ENCODE data around the gene CHRNA10.
"Not testable (repeated sequence)": the region's sequence is repeated elsewhere in the genome, so short reads cannot be mapped to it uniquely, and the experiment has no call there.

Gene CHRNA10

DNA sequence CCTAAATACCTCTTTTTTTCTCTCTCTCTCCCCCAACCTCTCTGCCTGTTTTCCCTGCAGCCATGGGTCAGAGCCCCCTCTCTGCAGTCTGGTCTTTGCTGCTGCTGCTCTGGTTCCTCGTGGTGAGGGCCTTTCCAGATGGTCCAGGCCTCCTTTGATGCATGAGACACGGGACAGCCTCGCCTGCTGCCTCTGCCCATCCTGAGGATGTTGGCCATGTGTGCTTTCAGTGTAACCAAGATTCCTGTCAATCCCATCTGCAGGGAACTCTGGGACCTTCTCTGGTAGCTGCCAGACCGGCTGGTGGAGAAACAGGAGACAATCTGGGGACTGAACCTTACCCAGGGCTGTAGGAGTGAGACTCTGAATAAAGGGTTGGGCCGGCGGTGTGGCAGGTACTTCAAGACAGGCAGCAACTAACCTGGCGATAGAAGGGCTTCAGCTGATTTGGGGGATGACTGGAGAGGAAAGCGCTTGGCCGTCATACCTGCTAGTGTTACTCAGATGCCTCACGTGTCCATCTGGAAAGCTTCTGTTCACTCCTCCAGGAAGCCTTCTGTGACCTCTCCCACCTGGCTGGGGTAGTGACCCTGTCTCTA is 7.1 kb downstream of the CHRNA10 start:
- no peak for DNase-seq

DNA sequence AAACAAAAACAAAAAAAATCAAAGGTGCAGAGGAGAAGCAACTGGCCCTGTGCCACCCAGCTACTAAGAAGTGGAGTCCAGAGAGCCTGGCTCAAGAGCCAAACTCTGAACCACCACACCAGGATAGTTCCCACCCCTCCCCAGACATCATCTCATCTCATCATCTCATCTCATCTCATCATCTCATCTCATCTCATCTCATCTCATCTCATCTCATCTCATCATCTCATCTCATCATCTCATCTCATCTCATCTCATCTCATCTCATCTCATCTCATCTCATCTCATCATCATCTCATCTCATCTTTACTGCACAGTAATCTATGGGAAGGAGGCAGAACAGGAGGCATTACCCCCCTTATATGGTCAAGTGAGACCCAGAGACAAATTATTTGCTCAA is 8.3 kb downstream of the CHRNA10 start:
- no peak for DNase-seq

DNA sequence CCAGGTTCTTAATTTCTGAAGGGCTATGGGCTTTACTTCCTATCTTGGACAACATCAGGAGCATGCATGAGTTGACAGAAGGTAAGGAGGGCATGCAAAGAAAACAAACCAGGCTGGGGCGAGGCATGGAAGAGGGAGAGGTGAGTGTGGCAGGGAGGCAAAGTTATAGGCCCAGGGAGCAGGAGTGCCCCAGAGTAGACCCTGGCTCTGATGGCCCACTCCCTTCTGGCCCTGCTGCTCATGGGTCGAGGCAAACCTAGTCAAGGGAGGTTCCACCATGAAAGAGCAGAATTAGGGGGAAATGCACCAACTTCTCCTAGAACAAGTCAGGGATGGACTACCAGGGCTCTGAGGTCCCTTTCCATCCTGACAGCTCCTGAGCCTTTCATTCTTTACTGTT is 10.2 kb downstream of the CHRNA10 start:
- DNase-seq, result no peak

DNA sequence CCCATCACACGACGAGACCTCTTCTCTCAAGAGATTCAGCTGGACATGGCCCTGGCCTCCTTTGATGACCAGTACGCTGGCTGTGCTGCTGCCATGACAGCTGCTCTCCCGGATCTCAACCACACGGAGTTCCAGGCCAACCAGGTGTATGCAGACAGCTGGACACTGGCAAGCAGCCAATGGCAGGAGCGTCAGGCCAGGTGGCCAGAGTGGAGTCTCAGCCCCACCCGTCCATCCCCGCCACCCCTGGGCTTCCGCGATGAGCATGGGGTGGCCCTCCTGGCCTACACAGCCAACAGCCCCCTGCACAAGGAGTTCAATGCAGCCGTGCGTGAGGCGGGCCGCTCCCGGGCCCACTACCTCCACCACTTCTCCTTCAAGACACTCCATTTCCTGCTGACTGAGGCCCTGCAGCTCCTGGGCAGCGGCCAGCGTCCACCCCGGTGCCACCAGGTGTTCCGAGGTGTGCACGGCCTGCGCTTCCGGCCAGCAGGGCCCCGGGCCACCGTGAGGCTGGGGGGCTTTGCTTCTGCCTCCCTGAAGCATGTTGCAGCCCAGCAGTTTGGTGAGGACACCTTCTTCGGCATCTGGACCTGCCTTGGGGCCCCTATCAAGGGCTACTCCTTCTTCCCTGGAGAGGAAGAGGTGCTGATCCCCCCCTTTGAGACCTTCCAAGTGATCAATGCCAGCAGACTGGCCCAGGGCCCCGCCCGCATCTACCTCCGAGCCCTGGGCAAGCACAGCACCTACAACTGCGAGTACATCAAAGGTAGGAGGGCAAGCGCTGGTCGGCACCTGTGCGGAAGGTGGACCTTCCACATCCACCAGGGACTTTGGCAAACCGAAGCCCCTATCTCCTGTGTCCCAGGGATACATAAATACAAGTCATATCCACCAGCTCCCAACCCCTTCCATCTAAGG is 11.3 kb downstream of the CHRNA10 start:
- no peak for DNase-seq

DNA sequence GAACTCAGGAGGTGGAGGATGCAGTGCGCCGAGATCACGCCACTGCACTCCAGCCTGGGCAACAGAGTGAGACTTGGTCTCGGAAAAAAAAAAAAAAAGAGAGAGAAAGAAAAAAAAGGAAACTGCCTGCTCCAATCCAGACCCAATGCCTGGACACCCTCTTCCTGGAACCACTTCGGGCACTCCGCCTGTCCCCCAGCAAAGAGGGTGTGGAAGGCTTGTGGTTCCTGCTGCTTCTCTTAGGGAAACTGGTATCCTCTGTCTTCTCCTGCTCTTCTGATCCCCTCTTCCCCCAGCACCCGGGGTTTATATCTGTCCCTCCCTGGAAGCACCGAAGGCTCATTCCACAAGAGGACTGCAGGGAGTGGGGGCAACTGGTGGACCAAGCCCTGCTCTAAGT is 12.9 kb downstream of the CHRNA10 start:
- no peak for DNase-seq

DNA sequence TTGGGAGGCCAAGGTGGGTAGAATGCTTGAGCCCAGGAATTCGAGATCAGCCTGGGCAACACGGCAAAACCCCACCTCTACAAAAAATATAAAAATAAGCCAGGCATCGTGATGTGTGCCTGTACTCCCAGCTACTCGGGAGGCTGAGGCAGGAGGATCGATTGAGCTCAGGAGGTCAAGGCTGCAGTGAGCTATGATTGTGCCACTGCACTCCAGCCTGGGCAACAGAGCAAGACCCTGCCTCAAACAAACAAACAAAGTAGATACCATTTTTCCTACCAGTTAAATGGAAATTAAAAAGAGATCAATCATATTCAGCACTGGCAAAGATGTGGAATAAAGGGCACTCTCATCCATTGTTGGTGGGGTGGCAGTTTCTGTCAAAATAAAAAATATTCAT is 13.9 kb downstream of the CHRNA10 start:
- DNase-seq, result not testable (repeated sequence)

DNA sequence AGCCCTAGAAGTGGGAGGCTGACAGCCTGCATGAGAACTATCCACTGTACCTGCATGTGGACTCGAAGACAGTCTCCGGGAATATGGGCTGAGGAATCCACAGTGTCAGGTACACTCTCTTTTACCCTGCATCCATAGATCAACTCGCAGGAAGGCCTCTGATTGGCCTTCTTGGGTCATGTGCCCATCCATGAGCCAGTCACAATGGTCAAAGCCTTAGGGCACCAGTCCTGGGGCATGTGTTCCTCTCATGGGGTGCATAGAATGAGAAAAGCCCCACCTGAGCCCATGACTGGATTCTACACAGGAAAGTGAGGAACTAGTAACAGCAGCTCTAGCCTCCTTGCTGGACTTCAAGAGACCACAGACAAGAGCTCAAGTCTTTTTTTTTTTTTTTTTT is 15.6 kb downstream of the CHRNA10 start:
- no peak for DNase-seq

DNA sequence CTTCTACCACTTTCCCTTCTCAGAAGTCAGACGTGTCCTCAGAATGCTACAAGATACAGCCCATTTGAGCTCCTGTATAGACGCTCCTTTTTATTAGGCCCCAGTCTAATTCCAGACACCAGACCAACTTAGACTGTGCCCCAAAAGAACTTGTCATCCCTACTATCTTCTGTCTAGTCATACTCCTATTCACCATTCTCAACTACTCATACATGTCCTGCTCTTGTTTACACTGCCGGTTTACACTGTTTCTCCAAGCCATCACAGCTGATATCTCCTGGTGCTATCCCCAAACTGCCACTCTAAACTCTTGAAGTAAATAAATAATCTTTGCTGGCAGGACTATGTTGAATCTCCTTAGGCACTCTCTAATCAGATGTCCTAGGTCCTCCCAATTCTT is 18.7 kb downstream of the CHRNA10 start:
- not testable (repeated sequence) for DNase-seq

DNA sequence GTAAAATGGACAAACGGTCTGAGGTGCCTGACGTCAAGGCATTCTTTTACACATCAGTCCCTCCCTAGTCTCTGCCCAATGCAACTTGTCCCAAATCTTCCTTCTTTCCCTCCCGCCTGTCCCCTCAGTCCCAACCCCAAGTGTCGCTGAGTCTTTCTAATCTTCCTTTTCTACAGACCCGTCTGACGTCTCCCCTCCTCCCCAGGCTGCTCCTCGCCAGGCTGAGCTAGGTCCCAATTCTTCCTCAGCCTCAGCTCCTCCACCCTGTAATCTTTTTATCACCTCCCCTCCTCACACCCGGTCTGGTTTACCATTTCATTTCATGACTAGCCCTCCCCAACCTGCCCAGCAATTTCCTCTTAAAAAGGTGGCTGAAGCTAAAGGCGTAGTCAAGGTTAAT is 21.8 kb downstream of the CHRNA10 start:
- not testable (repeated sequence) for DNase-seq

DNA sequence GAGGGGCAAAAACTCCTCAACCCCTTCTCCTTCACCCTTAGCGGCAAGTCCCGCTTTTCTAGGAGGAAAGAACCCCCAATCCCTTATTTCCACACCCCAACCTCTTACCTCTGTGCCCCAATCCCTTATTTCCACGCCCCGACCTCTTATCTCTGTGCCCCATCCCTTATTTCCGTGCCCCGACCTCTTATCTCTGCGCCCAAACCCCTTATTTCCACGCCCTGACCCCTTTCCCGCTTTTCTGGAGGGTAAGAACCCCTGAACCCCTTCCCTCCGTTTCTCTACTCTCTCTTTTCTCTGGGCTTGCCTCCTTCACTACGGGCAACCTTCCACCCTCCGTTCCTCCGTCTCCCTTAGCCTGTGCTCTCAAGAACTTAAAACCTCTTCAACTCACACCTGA is 22.3 kb downstream of the CHRNA10 start:
- DNase-seq, result not testable (repeated sequence)

DNA sequence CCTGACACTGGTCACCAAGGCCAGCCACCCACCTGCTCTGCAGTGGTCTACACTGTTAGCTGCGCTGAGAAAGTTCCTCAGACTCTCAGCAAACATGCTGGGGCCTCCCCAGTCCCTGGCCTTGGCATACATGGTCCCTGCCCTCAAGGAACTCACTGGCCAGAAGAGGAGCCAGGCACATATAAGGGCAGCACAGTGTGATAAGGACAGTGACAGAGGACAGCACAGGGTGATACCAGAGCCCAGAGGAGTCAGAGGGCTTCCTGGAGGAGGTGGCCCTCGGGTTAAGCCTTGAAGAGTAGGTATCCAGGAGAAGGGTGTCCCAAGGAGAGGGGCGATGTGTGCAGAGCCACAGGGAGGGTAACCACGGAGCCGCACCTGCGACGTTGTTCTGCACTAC is 25.6 kb downstream of the CHRNA10 start:
- DNase-seq, result no peak

DNA sequence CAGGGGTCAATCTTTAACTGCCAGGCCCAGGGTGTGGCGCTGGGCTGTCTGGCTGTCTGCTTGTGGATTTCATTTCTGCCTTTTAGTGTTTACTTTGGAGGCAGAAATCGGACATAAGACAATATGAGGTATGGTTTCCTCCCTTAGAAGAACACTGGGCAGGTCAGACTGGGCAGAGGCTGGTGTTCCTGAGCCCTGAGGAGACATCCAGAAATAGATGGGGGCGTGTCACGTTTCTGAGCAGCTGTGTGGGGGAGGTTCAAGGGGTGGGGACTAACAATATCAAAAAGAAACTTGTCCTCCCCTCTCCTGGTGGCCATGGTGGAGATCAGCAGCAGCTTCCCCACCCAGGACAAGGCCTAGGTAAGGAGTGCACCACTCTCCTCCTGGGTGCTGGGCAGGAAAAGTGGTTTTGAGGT is 26.4 kb downstream of the CHRNA10 start, which contains the start of gene ART1:
Gene ART1, plus strand, starts transcription at position 312 of the 419 bp plus-strand sequence. CDS start 14,086 bp downstream, outside the sequence.
- DNase-seq, result peak in 1 of 2 experiments; percentile 22

DNA sequence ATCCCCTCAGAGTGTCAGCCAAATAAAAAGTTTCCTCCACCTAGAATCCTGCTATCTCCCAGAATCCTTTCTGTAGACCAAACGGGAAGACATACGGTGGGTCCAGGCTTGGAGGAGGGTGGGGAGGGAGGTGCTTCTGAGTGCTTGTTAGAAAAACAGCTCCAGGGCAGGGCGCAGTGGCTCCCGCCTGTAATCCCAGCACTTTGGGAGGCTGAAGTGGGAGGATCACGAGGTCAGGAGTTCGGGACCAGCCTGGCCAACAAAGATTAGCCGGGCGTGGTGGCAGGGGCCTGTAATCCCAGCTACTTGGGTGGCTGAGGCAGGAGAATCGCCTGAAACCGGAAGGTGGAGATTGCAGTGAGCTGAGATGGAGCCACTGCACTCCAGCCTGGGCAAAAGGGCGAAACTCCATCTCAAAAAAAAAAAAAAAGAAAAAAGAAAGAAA is 28.1 kb downstream of the CHRNA10 start:
- not testable (repeated sequence) for DNase-seq

DNA sequence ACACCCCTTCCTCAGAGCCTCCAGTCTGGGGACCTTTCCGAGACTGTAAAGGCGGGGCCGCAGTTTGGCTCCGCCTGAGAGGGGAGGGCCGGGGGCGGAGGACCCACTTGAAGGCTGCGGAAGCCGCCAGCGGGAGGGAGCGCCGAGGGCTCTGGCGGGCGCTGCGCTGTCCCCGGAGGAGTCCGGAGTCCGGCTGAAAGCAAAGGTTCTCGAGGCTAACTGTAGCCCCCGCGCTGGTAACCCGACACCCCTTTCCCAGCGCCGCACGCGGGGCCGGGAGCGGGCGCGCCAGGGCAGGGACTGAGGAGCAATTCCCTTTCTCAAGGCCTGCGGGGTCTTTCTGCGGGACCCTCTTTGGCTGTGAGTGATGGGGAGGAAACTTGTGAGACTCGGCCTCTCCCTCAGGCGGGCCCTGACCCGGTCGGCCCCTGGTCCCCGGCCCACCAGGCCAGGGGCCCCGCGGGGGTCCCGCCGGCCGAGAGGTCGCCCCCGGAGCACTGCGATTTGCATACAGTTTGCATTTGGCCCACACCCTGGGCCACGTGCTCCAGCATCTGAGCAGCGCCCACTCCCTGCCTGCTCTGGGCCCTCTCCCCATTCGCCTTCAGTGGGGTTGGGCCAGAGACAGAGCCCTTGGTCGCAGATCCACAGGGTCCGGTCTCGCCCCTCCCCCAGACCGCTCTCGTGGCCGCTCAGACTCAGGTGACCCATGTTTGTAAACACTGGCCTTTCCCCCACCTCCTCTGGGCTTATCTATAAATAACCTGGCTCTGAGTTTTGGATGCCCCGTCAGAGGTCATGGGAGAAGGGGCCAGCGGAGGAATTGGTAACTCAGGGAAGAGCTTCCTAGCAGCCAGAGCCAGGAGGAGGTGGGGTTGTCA is 28.9 kb downstream of the CHRNA10 start:
- peak; percentile 39 to 46 for DNase-seq

DNA sequence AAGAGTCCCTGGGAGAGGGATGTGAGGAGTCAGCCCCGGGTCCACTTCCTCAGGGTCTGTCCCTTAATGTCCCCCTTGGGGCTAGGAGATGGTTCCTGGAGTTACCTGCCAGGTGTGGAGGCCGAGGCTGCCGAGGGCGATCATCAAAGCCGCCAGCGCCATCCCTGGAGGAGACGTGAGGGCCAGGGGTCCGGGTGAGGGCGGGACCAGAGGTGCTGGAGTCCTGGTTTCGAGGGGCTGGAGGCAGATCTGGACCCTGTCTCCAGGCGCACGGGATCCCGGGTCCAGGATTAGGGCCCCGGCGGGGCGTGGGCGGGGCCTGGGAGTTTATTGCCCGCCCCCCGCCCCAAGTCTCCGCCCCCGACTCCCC is 29.5 kb downstream of the CHRNA10 start, which contains the start of gene ART5:
Gene ART5, minus strand, starts transcription at position 292 of the 370 bp plus-strand sequence. Its CDS starts 130 bp downstream, at position 162.
- DNase-seq, result no peak

DNA sequence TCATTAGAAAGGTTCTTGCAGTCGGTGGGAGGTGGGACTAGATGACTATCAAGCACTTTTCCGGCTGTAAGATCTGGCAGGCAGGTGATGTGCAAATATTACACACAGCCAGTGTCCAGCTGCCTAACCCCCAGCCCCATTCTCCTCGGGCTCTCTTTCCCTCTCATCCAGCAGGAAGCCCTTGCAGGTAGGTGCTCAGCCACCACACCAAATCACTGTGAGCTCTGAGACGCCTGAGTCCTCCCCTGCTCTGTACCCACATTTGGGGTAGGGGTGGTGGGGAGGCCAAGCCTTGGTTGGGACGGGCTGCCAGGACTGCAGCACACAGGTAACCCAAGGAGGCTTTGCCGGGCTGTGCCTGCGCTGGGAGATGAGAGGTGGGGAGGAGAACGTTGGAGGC is 30.0 kb downstream of the CHRNA10 start:
- DNase-seq, result no peak

DNA sequence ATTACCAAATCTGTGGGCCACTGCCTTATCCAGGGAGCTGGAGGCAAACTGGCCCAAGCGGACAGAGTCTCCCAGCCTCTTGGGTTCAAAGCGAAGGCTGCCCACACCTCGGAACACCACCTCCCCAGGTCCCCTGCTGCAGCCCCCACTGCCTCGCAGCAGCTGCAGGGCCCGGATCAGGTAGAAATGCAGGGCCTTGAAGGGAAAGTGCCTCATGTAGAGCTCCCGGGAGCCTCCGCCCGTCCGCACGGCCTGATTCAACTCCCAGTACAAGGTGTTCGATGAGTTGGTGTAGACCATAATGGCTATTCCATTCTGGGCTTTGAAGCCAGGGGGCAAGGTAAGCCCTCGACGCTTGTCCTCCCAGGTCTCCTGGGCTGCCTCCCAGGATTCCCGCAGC is 31.3 kb downstream of the CHRNA10 start:
- no peak for DNase-seq

DNA sequence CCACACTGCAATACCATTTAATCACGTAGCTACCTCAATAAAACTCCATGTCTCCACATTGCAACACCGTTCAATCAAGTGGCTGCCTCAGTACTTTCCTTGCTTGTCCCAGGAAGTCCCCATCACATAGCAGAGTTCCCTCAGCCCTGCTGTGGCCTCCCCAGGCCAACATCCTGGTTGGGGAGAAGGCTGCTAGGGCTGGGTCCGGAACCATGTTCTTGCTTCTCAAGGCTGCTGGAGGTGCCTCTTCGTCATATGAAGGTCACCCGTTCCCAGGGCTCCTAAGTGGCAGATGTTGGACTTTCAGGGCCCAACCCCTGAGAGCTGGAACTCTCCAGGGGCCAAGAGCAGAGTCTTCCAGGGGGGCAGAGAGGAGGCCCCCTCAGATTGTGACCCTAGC is 32.7 kb downstream of the CHRNA10 start:
- DNase-seq, result no peak

DNA sequence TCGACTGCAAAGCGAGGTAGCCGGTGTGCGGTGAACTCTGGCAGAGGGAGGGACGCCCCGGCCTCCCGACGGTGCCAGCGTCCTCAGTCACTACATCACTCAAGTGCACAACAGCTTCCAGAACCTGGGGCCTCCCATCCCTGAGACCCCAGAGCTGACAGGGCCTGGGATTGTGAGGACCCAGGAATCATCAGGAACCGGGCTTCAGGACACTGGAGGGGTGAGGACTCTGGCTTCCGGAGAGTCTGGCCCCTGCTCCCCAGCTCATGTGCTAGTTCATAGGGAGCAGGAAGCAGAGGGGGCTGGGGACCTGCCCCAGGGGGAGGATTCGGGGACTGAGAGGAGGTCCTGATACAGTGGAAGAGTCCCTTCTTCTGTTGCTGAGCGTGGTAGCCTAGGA is 34.0 kb downstream of the CHRNA10 start:
- DNase-seq, result no peak

DNA sequence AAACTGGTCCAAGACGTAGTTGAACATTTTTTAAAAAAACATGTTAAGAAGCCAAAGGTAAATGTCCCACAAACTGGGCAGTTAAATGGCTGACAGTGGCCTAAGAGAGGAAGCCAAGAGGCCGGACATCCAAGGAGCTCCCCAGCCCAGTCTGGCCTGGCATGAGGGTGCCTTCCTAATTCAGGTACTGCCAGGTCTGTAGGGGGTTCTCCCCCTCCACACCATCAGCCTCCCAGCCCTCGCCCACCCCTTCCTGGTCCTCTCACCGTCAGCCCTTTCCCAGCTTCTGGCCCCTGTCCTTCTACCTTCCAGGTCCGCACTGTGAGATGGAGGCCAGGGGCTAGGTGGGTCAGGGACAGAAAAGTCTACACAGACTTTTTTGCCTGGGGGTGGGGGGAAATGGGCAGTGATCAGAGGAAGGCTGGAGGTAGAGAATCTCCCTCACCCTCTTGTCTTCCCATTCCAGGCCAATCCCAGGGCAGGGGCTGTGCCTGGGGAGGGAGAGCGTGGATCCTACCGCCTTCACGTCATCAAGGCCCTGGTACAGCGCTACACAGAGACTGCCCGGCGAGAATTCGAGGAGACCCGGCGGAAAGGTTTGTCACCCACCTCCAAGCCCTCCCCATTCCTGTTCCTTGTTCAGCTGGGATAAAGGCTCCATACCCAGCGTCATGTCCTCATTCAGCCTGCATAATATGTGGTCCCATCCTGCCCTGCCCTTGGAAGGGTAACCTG is 35.4 kb downstream of the CHRNA10 start:
- no peak for DNase-seq

DNA sequence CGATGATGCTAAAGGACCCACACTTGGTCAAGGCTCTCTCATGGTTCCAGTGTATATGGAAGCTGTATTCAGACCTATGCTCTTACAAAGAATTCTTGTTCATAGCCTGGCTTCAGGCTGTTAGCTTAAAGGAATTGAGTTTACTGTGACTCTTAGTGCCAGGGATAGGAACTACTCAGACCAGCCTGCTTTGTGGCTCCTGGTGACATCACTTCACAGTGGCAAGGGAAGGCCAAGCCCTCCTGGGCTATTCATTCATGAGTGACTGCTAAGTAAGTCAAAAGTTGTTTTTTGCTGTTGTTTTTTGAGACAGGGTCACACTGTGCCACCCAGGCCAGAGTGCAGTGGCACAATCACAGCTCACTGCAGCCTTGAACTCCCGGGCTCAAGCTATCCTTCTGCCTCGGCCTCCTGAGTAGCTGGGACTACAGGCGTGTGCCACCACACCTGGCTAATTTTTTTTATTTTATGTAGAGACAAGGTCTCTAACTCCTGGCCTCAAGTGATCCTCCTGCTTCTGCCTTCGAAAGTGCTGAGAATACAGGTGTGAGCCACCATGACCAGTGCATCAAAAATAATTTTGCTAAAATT is 39.0 kb downstream of the CHRNA10 start:
- no peak for DNase-seq

DNA sequence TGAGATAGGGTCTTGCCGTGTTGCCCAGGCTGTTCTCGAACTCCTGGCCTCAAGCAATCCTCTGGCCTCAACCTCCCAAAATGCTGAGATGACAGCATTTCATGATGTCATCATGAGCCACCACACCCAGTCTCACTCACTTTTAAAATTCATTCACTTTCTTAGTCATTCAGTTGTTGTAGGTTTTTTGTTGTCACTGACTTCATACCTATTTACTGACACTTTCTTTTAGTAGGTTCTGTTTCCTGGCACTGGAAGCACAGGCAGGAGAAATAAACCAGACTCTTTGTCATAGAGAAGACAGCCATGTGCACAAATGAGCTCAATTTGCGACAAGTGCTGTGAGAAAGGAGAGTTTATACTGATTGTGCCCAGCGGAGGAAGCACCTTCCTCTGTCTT is 39.9 kb downstream of the CHRNA10 start:
- DNase-seq, result no peak
